Coronary artery (tissue), 2 donors: ENCODE data around the gene MAMLD1.

Experiments
- DNase-seq: peaks from one replicate; pipeline ENCODE4 v3.0.0-alpha.2; 2017; ENCODE audit warnings: low spot score
- H3K27ac ChIP-seq, 2 donors: fragments of 200-600 bp; sonication (generic); one replicate each; pipeline ENCODE4 v1.5.1; 2016 to 2019
- H3K4me3 ChIP-seq: fragments of 200-600 bp; sonication (generic); 2 replicates; pipeline ENCODE4 v1.5.1; 2016; ENCODE audit warnings: mild to moderate bottlenecking, moderate library complexity
- TF ChIP-seq, protein P1 (sequence below): fragments of 200-600 bp; sonication (generic); IDR thresholded peaks from one replicate; pipeline ENCODE4 v1.5.1; 2019; ENCODE audit warnings: antibody characterized with exemption

MAMLD1 gene

GRCh38 chrX:150405576-150405975 lies 42.5 kb downstream of the MAMLD1 start:
- DNase-seq, result no peak
- TF ChIP-seq, protein P1, sequence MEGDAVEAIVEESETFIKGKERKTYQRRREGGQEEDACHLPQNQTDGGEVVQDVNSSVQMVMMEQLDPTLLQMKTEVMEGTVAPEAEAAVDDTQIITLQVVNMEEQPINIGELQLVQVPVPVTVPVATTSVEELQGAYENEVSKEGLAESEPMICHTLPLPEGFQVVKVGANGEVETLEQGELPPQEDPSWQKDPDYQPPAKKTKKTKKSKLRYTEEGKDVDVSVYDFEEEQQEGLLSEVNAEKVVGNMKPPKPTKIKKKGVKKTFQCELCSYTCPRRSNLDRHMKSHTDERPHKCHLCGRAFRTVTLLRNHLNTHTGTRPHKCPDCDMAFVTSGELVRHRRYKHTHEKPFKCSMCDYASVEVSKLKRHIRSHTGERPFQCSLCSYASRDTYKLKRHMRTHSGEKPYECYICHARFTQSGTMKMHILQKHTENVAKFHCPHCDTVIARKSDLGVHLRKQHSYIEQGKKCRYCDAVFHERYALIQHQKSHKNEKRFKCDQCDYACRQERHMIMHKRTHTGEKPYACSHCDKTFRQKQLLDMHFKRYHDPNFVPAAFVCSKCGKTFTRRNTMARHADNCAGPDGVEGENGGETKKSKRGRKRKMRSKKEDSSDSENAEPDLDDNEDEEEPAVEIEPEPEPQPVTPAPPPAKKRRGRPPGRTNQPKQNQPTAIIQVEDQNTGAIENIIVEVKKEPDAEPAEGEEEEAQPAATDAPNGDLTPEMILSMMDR, result no peak

GRCh38 chrX:150406596-150406995 lies 43.5 kb downstream of the MAMLD1 start:
- no peak for DNase-seq
- Histone ChIP-seq H3K27ac (no peak overlapping the region), H3K4me3 (no peak overlapping the region)
- TF ChIP-seq, protein P1, result no peak

More at GRCh38 chrX:150405576-150405975, 42.5 kb downstream of the MAMLD1 start:
- H3K4me3 ChIP-seq, result no peak overlapping the region
- no peak overlapping the region for H3K27ac ChIP-seq

DNA sequence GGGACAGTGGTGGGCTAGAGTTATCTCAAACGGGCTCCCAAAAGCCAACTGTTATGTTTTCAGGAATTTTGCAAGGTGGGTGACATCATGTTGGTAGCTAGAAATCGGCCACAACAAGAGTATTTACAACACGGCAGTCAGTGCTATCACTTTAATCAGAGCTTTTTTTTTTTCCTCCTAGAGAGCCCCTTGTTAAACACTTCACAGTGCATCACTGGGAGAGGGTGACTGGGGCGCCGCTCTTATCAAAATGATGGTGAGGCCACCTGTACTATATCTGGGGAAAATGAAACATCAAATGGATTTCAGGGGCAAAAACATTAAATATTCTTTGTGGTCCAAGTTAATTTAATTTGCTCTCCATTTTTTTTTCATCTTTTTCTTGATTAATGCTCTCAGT lies 44.9 kb downstream of the MAMLD1 start:
- DNase-seq, result no peak
- no peak overlapping the region for H3K4me3 ChIP-seq
- TF ChIP-seq, protein P1, result no peak
- H3K27ac ChIP-seq, result no peak overlapping the region

DNA sequence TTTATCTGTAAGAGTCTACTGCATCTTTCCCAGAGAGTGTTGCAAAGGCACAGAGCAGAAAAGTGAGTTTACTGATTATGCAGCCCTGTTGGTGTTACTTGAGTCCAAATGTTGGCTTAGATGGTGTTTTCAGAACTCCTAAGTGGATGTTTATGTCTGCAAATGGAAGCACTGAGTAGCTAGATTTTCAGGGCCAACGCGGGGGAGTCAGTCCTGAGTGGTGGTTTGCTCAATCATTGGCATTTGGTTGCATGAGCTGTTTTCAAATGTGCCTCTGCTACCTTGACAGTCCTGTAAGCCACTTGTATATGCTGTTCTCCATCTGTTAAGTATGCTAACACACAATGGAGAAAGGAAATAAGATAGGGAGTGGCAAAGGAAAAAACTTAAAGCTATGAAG lies 45.4 kb downstream of the MAMLD1 start:
- Histone ChIP-seq H3K27ac (no peak overlapping the region), H3K4me3 (no peak overlapping the region)
- TF ChIP-seq, protein P1, result no peak
- no peak for DNase-seq

- TF ChIP-seq, protein P1, result no peak
- DNase-seq, result no peak
- no peak overlapping the region for H3K4me3 ChIP-seq
- H3K27ac ChIP-seq, result no peak overlapping the region
Observed at GRCh38 chrX:150409486-150409885, 46.4 kb downstream of the MAMLD1 start.

DNA sequence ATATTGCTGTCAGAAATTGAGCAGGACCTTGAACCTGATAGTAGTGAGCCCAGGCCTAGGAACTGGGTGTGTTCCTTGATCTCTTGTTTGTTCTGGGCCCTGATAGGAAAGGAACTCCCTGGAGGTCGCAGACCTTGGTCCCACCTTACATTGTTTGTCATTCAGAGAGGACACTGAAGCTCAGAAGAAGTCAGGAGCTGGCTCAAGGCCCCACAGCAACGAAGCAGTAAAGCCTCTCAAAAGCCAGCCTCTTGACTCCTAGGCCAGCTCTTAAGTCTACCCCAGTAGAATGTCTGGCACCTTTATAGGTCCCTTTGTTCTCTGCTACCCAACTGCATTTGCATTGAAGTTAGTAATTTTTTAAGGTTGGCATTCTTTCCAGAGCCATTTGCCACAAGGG lies 46.8 kb downstream of the MAMLD1 start:
- Histone ChIP-seq H3K4me3 (no peak overlapping the region), H3K27ac (no peak overlapping the region)
- TF ChIP-seq, protein P1, result no peak
- DNase-seq, result no peak

GRCh38 chrX:150410513-150410912 lies 47.4 kb downstream of the MAMLD1 start:
- TF ChIP-seq, protein P1, result no peak
- Histone ChIP-seq H3K27ac (no peak overlapping the region), H3K4me3 (no peak overlapping the region)
- no peak for DNase-seq
